GM18526 (cell line): ENCODE measurements around the gene RANBP6.

Experiments used
- POLR2A ChIP-seq: IDR thresholded peaks from 3 replicates; pipeline ENCODE4 v1.6.1; 2011; ENCODE audit not compliant: insufficient read length; ENCODE audit errors: extremely low read depth

The RANBP6 gene

GRCh38 chr9:6015278-6016157, at the start of gene RANBP6:
TSS of gene RANBP6 (minus strand) at chr9:6015624. CDS start at chr9:6015607, 17 bp downstream.
- peak; percentile 68 for TF ChIP-seq POLR2A

- TF ChIP-seq POLR2A = no peak
Observed at GRCh38 chr9:6055666-6056065, 40.2 kb upstream of the RANBP6 start.

- TF ChIP-seq POLR2A = no peak
Observed at GRCh38 chr9:6055216-6055615, 39.8 kb upstream of the RANBP6 start.

GRCh38 chr9:6054280-6055099, 39.1 kb upstream of the RANBP6 start:
- no peak for TF ChIP-seq POLR2A

GRCh38 chr9:6052293-6052919, 37.0 kb upstream of the RANBP6 start:
- no peak for TF ChIP-seq POLR2A

- TF ChIP-seq POLR2A = no peak
Observed at GRCh38 chr9:6051511-6051950, 36.1 kb upstream of the RANBP6 start.

- TF ChIP-seq POLR2A = no peak
Observed at GRCh38 chr9:6049798-6050197, 34.4 kb upstream of the RANBP6 start.

- TF ChIP-seq POLR2A = no peak
Observed at GRCh38 chr9:6048039-6048438, 32.6 kb upstream of the RANBP6 start.

GRCh38 chr9:6047020-6047419, 31.6 kb upstream of the RANBP6 start:
- TF ChIP-seq POLR2A = no peak

- no peak for TF ChIP-seq POLR2A
Observed at GRCh38 chr9:6045364-6045763, 29.9 kb upstream of the RANBP6 start.

- TF ChIP-seq POLR2A = no peak
Observed at GRCh38 chr9:6040077-6040476, 24.7 kb upstream of the RANBP6 start.

- TF ChIP-seq POLR2A = no peak
Observed at GRCh38 chr9:6036391-6036790, 21.0 kb upstream of the RANBP6 start.

GRCh38 chr9:6034954-6035353, 19.5 kb upstream of the RANBP6 start:
- TF ChIP-seq POLR2A = no peak

- TF ChIP-seq POLR2A = no peak
Observed at GRCh38 chr9:6029604-6030274, 14.3 kb upstream of the RANBP6 start.

GRCh38 chr9:6024035-6024554, 8.7 kb upstream of the RANBP6 start:
- no peak for TF ChIP-seq POLR2A
